Pancreas (tissue), 10 donors: ENCODE data around the gene PSMA4. TPM values are rescaled to one million over a fixed set of nuclear protein-coding genes. Genes with fewer than 3 reads are reported as not detected.
"Not testable (repeated sequence)": the region's sequence is repeated elsewhere in the genome, so short reads cannot be mapped to it uniquely, and the experiment has no call there.

Experiments
- ATAC-seq, 4 donors: fragments of 200-7000 bp; cut with Tn5 transposase; one replicate each; pipeline versions ENCODE4 v1.8.0 to v1.9.1; 2020; ENCODE audit warnings: mild to moderate bottlenecking in 4 of 4, moderate library complexity in 4 of 4
- DNase-seq, 6 donors: peaks; one replicate each; pipeline ENCODE4 v3.0.0-alpha.2; 2020
- FAIRE-seq: peaks from 2 replicates; lab custom pipeline; 2012; peaks lifted over from hg19 to GRCh38; lab: Jason Lieb, UNC
- H3K27ac ChIP-seq, 4 donors: fragments of 200-600 bp; sonication (generic); 1 replicate in 3 of 4; 2 replicates in 1 of 4; pipeline versions ENCODE4 v1.5.0 to v1.8.0; 2020
- H3K27me3 ChIP-seq, 4 donors: fragments of 200-600 bp; one replicate each; pipeline ENCODE4 v1.8.0; 2021
- H3K36me3 ChIP-seq, 3 donors: fragments of 200-600 bp; sonication (generic) in 1 of 3; one replicate each; pipeline versions ENCODE4 v1.5.0 to v1.8.0; 2020 to 2021
- H3K4me1 ChIP-seq, 3 donors: fragments of 200-600 bp; one replicate each; pipeline ENCODE4 v1.8.0; 2021
- H3K4me3 ChIP-seq, 4 donors: fragments of 200-600 bp; sonication (generic) in 2 of 4; one replicate each; pipeline versions ENCODE4 v1.5.0 to v1.8.0; 2020 to 2021
- H3K9me3 ChIP-seq, 4 donors: fragments of 200-600 bp; one replicate each; pipeline ENCODE4 v1.8.0; 2021
- WGBS, 2 donors: extraction: QIAGEN DNeasy Blood & Tissue Kit; methylation state at CpG; one replicate each; pipeline ENCODE4 v1.1.7; 2013; 5-methylcytosine and 5-hydroxymethylcytosine counted together
- intact Hi-C, 3 donors: fragments of 100-400 bp; cut with DNase I; formaldehyde crosslinking; loops; one replicate each; pipeline versions ENCODE4 v1.11.1 to v1.14.2; 2022
- polyA plus RNA-seq, 2 donors: library from polyadenylated mRNA; stranded (reverse); fragments of 200-250 nt; gene quantifications; one replicate each; pipeline ENCODE4 v1.2.3, GENCODE V29; 2013
- total RNA-seq, 6 donors: library from RNA; stranded (reverse); fragmentation: NEBNext Ultra II Directional in 4 of 6; extraction: Animal tissue kit (Norgen Biotek cat#: 25700) in 4 of 6; gene quantifications; one replicate each; pipeline versions ENCODE4 v1.2.1 to v1.2.4, GENCODE V29; 2021 to 2023
- TF ChIP-seq, protein P1 (sequence below), 4 donors: fragments of 200-600 bp; sonication (generic) in 3 of 4; IDR thresholded peaks; one replicate each; pipeline versions ENCODE4 v1.5.0 to v1.8.0; 2021; ENCODE audit warnings: antibody characterized with exemption in 4 of 4
- donor health status: healthy with polysubstance abuse.
- donor health status: DM: no; HTN: no; CAD: no; lungs with moderate emphysema.
- donor health status: DM: no; HTN: no; CAD: no.
- donor health status: control.
- donor health status: control.
- donor health status: Bipolar disorder and iron deficiency.
- donor health status: DM: yes; HTN: yes; CAD: no.
- donor health status: DM: no; HTN: no; CAD: no.
- donor health status: DM: no; HTN: no; CAD: no.
- donor health status: DM: yes; HTN: yes; CAD: no.

Gene PSMA4
- total and polyA plus RNA-seq, 8 donors = 24.6 to 84.1 (median 50.8) TPM

DNA sequence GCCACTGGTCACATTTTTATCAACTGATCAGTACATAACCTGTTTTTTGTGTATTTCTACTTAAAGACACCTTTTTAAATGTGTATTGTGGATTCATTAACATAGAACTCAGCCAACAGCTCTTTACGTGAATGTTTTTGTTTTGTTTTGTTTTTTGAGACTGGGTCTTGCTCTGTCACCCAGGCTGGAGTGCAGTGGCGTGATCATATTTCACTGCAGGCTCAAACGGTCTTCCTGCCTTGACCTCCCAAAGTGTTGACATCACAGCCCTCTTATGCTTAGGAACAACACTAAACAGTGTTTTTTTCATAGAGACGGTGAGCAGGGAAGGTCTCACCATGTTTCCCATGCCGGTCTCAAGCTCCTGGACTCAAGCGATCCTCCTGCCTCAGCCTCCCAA lies 9.9 kb downstream of the PSMA4 start:
- H3K4me1 ChIP-seq = peaks cover 0 to 6% (median 0%) of the 10 kb centered on the region in 3 donors
- H3K9me3 ChIP-seq = no peaks in the 10 kb centered on the region
- 88% methylated on average over 6 of the region's 6 CpGs for WGBS, 2 donors
- intact Hi-C loops = no loop called here
- H3K27me3 ChIP-seq = no peaks in the 10 kb centered on the region
- H3K27ac ChIP-seq = no peak overlapping the region
- no peak overlapping the region for H3K4me3 ChIP-seq
- ATAC-seq (no peak), FAIRE-seq (no peak), DNase-seq (no peak)
- H3K36me3 ChIP-seq = peaks cover 0 to 48% (median 17%) of the 10 kb centered on the region in 3 donors
- TF ChIP-seq, protein P1, sequence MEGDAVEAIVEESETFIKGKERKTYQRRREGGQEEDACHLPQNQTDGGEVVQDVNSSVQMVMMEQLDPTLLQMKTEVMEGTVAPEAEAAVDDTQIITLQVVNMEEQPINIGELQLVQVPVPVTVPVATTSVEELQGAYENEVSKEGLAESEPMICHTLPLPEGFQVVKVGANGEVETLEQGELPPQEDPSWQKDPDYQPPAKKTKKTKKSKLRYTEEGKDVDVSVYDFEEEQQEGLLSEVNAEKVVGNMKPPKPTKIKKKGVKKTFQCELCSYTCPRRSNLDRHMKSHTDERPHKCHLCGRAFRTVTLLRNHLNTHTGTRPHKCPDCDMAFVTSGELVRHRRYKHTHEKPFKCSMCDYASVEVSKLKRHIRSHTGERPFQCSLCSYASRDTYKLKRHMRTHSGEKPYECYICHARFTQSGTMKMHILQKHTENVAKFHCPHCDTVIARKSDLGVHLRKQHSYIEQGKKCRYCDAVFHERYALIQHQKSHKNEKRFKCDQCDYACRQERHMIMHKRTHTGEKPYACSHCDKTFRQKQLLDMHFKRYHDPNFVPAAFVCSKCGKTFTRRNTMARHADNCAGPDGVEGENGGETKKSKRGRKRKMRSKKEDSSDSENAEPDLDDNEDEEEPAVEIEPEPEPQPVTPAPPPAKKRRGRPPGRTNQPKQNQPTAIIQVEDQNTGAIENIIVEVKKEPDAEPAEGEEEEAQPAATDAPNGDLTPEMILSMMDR (IDR thresholded peaks at IDR 0.05) = no peak

DNA sequence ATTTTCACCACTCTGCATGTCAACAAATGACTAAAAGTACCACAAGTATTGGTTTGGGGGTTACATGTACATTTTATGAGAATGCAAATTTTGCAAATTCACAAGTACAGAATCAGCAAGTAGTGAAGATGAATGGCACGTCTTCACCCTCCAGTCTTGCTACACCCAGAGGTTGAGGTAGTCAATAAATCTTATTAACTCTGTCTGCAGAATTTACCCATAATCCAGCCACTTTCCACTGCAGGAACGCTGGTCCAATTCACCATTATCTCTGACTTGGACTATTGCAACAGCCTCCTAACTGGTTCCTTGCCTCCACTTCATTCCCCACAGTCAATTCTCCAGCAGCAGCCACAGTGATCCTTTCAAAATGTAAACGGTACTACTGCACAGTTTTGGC lies 10.6 kb downstream of the PSMA4 start:
- intact Hi-C loops = no loop called here
- H3K36me3 ChIP-seq = peaks cover 0 to 42% (median 17%) of the 10 kb centered on the region in 3 donors
- peaks cover 0 to under 1% (median 0%) of the 10 kb centered on the region in 3 donors for H3K4me1 ChIP-seq
- DNase-seq (no peak), ATAC-seq (no peak), FAIRE-seq (no peak)
- H3K27ac ChIP-seq = no peak overlapping the region
- H3K27me3 ChIP-seq = no peaks in the 10 kb centered on the region
- H3K4me3 ChIP-seq = no peak overlapping the region
- TF ChIP-seq, protein P1 (IDR thresholded peaks at IDR 0.05) = no peak
- WGBS, 2 donors = 63 to 75% methylated on average over 3 of the region's 3 CpGs
- no peaks in the 10 kb centered on the region for H3K9me3 ChIP-seq

DNA sequence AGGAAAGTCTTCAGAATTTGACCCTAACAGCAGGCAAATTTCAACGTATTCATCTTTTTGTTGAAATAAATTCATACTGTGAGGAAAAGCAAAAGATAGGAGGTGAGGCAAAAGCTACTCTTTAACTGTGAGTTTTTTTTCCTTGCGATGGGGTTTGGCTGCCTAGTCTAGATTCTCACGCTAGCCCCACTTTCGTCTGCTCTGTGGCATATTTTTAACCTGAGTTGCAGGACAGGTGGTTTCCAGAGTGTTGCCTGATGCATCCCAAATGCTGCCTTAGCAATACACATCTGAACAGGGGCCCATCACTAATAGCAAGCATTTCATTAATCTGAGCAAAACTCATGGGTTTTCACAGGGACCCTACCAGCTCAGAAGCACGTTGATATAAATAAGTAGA lies 11.7 kb downstream of the PSMA4 start:
- no peak for FAIRE-seq
- H3K27ac ChIP-seq = no peak overlapping the region
- TF ChIP-seq, protein P1 (IDR thresholded peaks at IDR 0.05) = no peak
- no peaks in the 10 kb centered on the region for H3K9me3 ChIP-seq
- no peak overlapping the region for H3K4me3 ChIP-seq
- H3K27me3 ChIP-seq = no peaks in the 10 kb centered on the region
- WGBS, 2 donors = 71 to 81% methylated on average over 5 of the region's 5 CpGs
- no peak for DNase-seq
- intact Hi-C loops = no loop called here
- H3K36me3 ChIP-seq = peaks cover 0 to 31% (median 17%) of the 10 kb centered on the region in 3 donors
- no peak for ATAC-seq
- no peaks in the 10 kb centered on the region for H3K4me1 ChIP-seq

DNA sequence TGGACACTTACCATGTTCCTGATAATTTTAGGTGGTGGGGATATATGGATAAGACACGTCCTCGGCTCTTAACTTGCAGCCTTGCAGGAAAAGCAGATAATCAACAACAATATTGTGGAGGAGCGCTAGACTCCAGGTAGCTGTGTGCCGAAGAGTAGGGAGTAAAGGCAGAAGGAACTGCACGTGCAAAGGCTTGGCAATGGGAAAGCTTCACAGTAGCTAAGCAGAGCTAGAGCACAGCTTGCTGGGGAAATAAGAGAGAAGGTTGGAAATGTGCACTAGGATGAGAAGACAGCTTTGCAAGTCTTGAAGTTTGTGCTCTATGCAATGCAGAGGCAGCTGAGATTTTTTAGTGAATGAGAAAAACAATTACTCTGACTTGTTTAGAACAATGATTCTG lies 12.4 kb downstream of the PSMA4 start:
- intact Hi-C loops = no loop called here
- DNase-seq (no peak), ATAC-seq (no peak), FAIRE-seq (no peak)
- TF ChIP-seq, protein P1 (IDR thresholded peaks at IDR 0.05) = no peak
- no peak overlapping the region for H3K4me3 ChIP-seq
- H3K27me3 ChIP-seq = no peaks in the 10 kb centered on the region
- no peaks in the 10 kb centered on the region for H3K9me3 ChIP-seq
- 32 to 56% methylated on average over 5 of the region's 5 CpGs for WGBS, 2 donors
- no peaks in the 10 kb centered on the region for H3K4me1 ChIP-seq
- peaks cover 0 to 26% (median 17%) of the 10 kb centered on the region in 3 donors for H3K36me3 ChIP-seq
- H3K27ac ChIP-seq = no peak overlapping the region

DNA sequence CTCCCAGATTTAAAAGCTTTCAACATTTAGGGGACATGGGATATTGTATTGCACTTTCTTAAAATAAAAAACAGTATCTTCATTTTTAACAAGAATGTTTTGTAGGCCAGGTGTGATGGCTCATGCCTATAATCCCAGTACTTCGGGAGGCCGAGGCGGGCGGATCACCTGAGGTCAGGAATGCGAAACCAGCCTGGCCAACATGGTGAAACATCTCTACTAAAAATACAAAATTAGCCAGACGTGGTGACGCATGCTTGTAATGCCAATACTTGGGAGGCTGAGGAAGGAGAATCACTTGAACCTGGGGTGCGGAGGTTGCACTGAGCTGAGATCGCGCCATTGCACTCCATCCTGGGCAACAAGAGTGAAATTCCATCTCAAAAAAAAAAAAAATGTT lies 20.0 kb downstream of the PSMA4 start:
- H3K9me3 ChIP-seq, H3K36me3 ChIP-seq, H3K4me3 ChIP-seq, H3K27ac ChIP-seq, H3K27me3 ChIP-seq, DNase-seq, FAIRE-seq, H3K4me1 ChIP-seq, ATAC-seq, intact Hi-C loops: not testable (repeated sequence)
- 91 to 93% methylated on average over 10 of the region's 10 CpGs for WGBS, 2 donors
